Hepatocyte (in vitro differentiated cells): ENCODE measurements around the gene GABBR2. TPM values are rescaled to one million over a fixed set of nuclear protein-coding genes. Genes with fewer than 3 reads are reported as not detected.
A peak's percentile ranks its signal among the peaks of the same experiment; 100 is the strongest.

Source experiments
- DNase-seq: peaks from one replicate; pipeline ENCODE4 v3.0.0-alpha.2; 2016; ENCODE audit warnings: low spot score
- H2AFZ ChIP-seq: fragments of 200-600 bp; sonication (generic); 2 replicates; pipeline ENCODE4 v1.6.0; 2016; ENCODE audit warnings: antibody characterized with exemption, mild to moderate bottlenecking
- H3K27ac ChIP-seq: fragments of 200-600 bp; sonication (generic); 2 replicates; pipeline ENCODE4 v1.5.1; 2016; ENCODE audit warnings: mild to moderate bottlenecking
- H3K27me3 ChIP-seq: fragments of 200-600 bp; sonication (generic); 2 replicates; pipeline ENCODE4 v1.6.1; 2016
- H3K36me3 ChIP-seq: fragments of 200-600 bp; sonication (generic); replicated peaks from 2 replicates; pipeline ENCODE4 v1.5.1; 2016; ENCODE audit warnings: low read depth; ENCODE audit not compliant: insufficient read depth
- H3K4me1 ChIP-seq: fragments of 200-600 bp; sonication (generic); 2 replicates; pipeline ENCODE4 v1.5.1; 2016; ENCODE audit warnings: mild to moderate bottlenecking, moderate library complexity; ENCODE audit not compliant: insufficient read depth
- H3K4me2 ChIP-seq: fragments of 200-600 bp; sonication (generic); 2 replicates; pipeline ENCODE4 v1.6.0; 2016
- H3K4me3 ChIP-seq: fragments of 200-600 bp; sonication (generic); 2 replicates; pipeline ENCODE4 v1.5.1; 2016; ENCODE audit warnings: mild to moderate bottlenecking
- H3K79me2 ChIP-seq: fragments of 200-600 bp; sonication (generic); 2 replicates; pipeline ENCODE4 v1.6.0; 2017; ENCODE audit warnings: mild to moderate bottlenecking
- H3K9me2 ChIP-seq: fragments of 200-600 bp; sonication (generic); replicated peaks from 2 replicates; pipeline ENCODE4 v1.6.0; 2017; ENCODE audit warnings: mild to moderate bottlenecking; ENCODE audit not compliant: insufficient read depth
- H3K9me3 ChIP-seq: fragments of 200-600 bp; sonication (generic); 2 replicates; pipeline ENCODE4 v1.5.1; 2016; ENCODE audit warnings: low read depth, mild to moderate bottlenecking
- H4K20me1 ChIP-seq: fragments of 200-600 bp; sonication (generic); 2 replicates; pipeline ENCODE4 v1.6.0; 2016; ENCODE audit warnings: mild to moderate bottlenecking; ENCODE audit not compliant: insufficient read depth, poor library complexity, severe bottlenecking
- CTCF ChIP-seq: fragments of 200-600 bp; sonication (generic); IDR thresholded peaks from 2 replicates; pipeline ENCODE4 v1.5.1; 2016; ENCODE audit warnings: antibody characterized with exemption, mild to moderate bottlenecking; ENCODE audit not compliant: poor library complexity
- EZH2 ChIP-seq: fragments of 200-600 bp; sonication (generic); IDR thresholded peaks from 2 replicates; pipeline ENCODE4 v1.6.1; 2016; ENCODE audit warnings: antibody characterized with exemption, mild to moderate bottlenecking, borderline replicate concordance
- EZH2phosphoT487 ChIP-seq: fragments of 200-600 bp; sonication (generic); IDR thresholded peaks from one replicate; pipeline ENCODE4 v1.6.1; 2018; ENCODE audit warnings: antibody characterized with exemption, mild to moderate bottlenecking, low read depth, moderate library complexity; ENCODE audit not compliant: unreplicated experiment, severe bottlenecking
- WGBS: methylation state at CpG from one replicate; pipeline ENCODE4 v1.1.6; 2016; ENCODE audit warnings: low lambda C conversion rate; ENCODE audit errors: missing lambda C conversion rate; 5-methylcytosine and 5-hydroxymethylcytosine counted together
- polyA plus RNA-seq: library from polyadenylated mRNA; unstranded; fragments of >200 nt; fragmentation: Nextera tagmentation; extraction: Ambion mirVana; gene quantifications from 2 replicates; pipeline ENCODE4 v1.2.1, GENCODE V29; 2016
- total RNA-seq: library from RNA; depleted of rRNA; stranded (reverse); fragments of >200 nt; gene quantifications from 2 replicates; pipeline ENCODE4 v1.2.3, GENCODE V29; 2014

The GABBR2 gene
- total and polyA plus RNA-seq, 2 experiments from 2014 or later: 0.20 to 0.28 TPM

GRCh38 chr9:98529841-98530240 lies 178.9 kb downstream of the GABBR2 start:
- no peaks in the 10 kb centered on the region for H3K4me1 ChIP-seq
- no peaks in the 10 kb centered on the region for H4K20me1 ChIP-seq
- H3K4me2 ChIP-seq: no peak overlapping the region
- DNase-seq: no peak
- no peak overlapping the region for H3K27ac ChIP-seq
- H2AFZ ChIP-seq: no peak overlapping the region
- no peak overlapping the region for H3K4me3 ChIP-seq
- no peaks in the 10 kb centered on the region for H3K9me2 ChIP-seq
- peaks cover 10% of the 10 kb centered on the region for H3K27me3 ChIP-seq
- no peaks in the 10 kb centered on the region for H3K79me2 ChIP-seq
- no peak for TF ChIP-seq EZH2
- no peak for TF ChIP-seq EZH2phosphoT487
- TF ChIP-seq CTCF: no peak
- WGBS: 89% methylated on average over 7 of the region's 7 CpGs
- no peaks in the 10 kb centered on the region for H3K36me3 ChIP-seq
- no peaks in the 10 kb centered on the region for H3K9me3 ChIP-seq

- WGBS: 51% methylated on average over 5 of the region's 5 CpGs
- H3K79me2 ChIP-seq: no peaks in the 10 kb centered on the region
- H3K36me3 ChIP-seq: no peaks in the 10 kb centered on the region
- H2AFZ ChIP-seq: no peak overlapping the region
- DNase-seq: peak; percentile 28
- no peaks in the 10 kb centered on the region for H4K20me1 ChIP-seq
- H3K27me3 ChIP-seq: peaks cover 7% of the 10 kb centered on the region
- no peak overlapping the region for H3K4me3 ChIP-seq
- H3K9me3 ChIP-seq: no peaks in the 10 kb centered on the region
- TF ChIP-seq CTCF: peak; percentile 44
- no peak for TF ChIP-seq EZH2phosphoT487
- H3K27ac ChIP-seq: no peak overlapping the region
- no peaks in the 10 kb centered on the region for H3K4me1 ChIP-seq
- H3K4me2 ChIP-seq: no peak overlapping the region
- H3K9me2 ChIP-seq: no peaks in the 10 kb centered on the region
Observed at GRCh38 chr9:98523231-98523901, 185.4 kb downstream of the GABBR2 start.

GRCh38 chr9:98522487-98522886 lies 186.2 kb downstream of the GABBR2 start:
- no peaks in the 10 kb centered on the region for H3K4me1 ChIP-seq
- H3K4me2 ChIP-seq: no peak overlapping the region
- no peaks in the 10 kb centered on the region for H3K79me2 ChIP-seq
- no peaks in the 10 kb centered on the region for H3K36me3 ChIP-seq
- peaks cover 7% of the 10 kb centered on the region for H3K27me3 ChIP-seq
- H3K27ac ChIP-seq: no peak overlapping the region
- no peak overlapping the region for H3K4me3 ChIP-seq
- no peaks in the 10 kb centered on the region for H3K9me3 ChIP-seq
- TF ChIP-seq EZH2 (no peak), EZH2phosphoT487 (no peak), CTCF (no peak)
- no peaks in the 10 kb centered on the region for H3K9me2 ChIP-seq
- DNase-seq: no peak
- H4K20me1 ChIP-seq: no peaks in the 10 kb centered on the region
- no peak overlapping the region for H2AFZ ChIP-seq
